Fibroblast of lung (primary cell): ENCODE results near the gene ANO4. TPM values are rescaled to one million over a fixed set of nuclear protein-coding genes. Genes with fewer than 3 reads are reported as not detected.

ENCODE experiments used
- DNase-seq, 2 donors: peaks; one replicate each; pipeline versions ENCODE4 v3.0.0 to v3.0.0-alpha.2; 2010; ENCODE audit warnings: low read depth in 2 of 2
- H2AFZ ChIP-seq: 2 replicates; pipeline ENCODE4 v1.5.1; 2012; ENCODE audit warnings: low read length, control low read depth, inconsistent platforms
- H3K27ac ChIP-seq: 2 replicates; pipeline ENCODE4 v1.5.1; 2011; ENCODE audit warnings: low read length, control low read depth; ENCODE audit not compliant: insufficient read depth
- H3K27me3 ChIP-seq: 2 replicates; pipeline ENCODE4 v1.5.1; 2011; ENCODE audit warnings: mild to moderate bottlenecking, low read length; ENCODE audit not compliant: control insufficient read depth, insufficient read depth
- H3K36me3 ChIP-seq: 2 replicates; pipeline ENCODE4 v1.5.1; 2011; ENCODE audit warnings: low read length; ENCODE audit not compliant: control insufficient read depth, insufficient read depth
- H3K4me1 ChIP-seq: 2 replicates; pipeline ENCODE4 v1.5.1; 2011; ENCODE audit warnings: low read length; ENCODE audit not compliant: control insufficient read depth, insufficient read depth; ENCODE audit errors: extremely low read depth
- H3K4me2 ChIP-seq: 2 replicates; pipeline ENCODE4 v1.5.1; 2011; ENCODE audit warnings: low read length, control low read depth; ENCODE audit not compliant: insufficient read depth; ENCODE audit errors: extremely low read depth
- H3K4me3 ChIP-seq, 4 experiments: fragments of 200-600 bp in 1 of 4; sonication (generic) in 1 of 4; replicated peaks in 1 of 4; 2 replicates each; pipeline ENCODE4 v1.5.1; 2011 to 2016; ENCODE audit warnings: low read length in 4 of 4, low read depth in 3 of 4, mild to moderate bottlenecking in 3 of 4, control low read depth in 2 of 4, inconsistent platforms in 1 of 4, mixed read lengths in 1 of 4; ENCODE audit not compliant: insufficient read depth in 1 of 4; ENCODE audit errors: control extremely low read depth in 1 of 4
- H3K79me2 ChIP-seq: 2 replicates; pipeline ENCODE4 v1.5.1; 2012; ENCODE audit warnings: mild to moderate bottlenecking, low read length, inconsistent platforms; ENCODE audit not compliant: control insufficient read depth, insufficient read depth
- H3K9ac ChIP-seq: 2 replicates; pipeline ENCODE4 v1.5.1; 2011; ENCODE audit warnings: mild to moderate bottlenecking, low read length, control low read depth; ENCODE audit not compliant: insufficient read depth
- H3K9me3 ChIP-seq: 2 replicates; pipeline ENCODE4 v1.5.1; 2012; ENCODE audit warnings: low read depth, low read length; ENCODE audit not compliant: control insufficient read depth, insufficient read depth
- H4K20me1 ChIP-seq: 2 replicates; pipeline ENCODE4 v1.5.1; 2011; ENCODE audit warnings: low read length; ENCODE audit not compliant: control insufficient read depth, insufficient read depth; ENCODE audit errors: extremely low read depth
- CTCF ChIP-seq, 2 donors: IDR thresholded peaks in 1 of 2; conservative IDR thresholded peaks in 1 of 2; 1 replicate in 1 of 2; 2 replicates in 1 of 2; pipeline ENCODE4 v1.5.1; 2011 to 2012; ENCODE audit warnings: low read length in 2 of 2, control low read depth in 1 of 2, inconsistent platforms in 1 of 2, low read depth in 1 of 2, mild to moderate bottlenecking in 1 of 2
- EZH2 ChIP-seq: IDR thresholded peaks from 2 replicates; pipeline ENCODE4 v1.5.1; 2012; ENCODE audit warnings: low read length, control low read depth, mild to moderate bottlenecking; ENCODE audit errors: missing control alignments
- polyA plus RNA-seq, 2 donors: library from polyadenylated mRNA; depleted of rRNA in 1 of 2; stranded (reverse) in 1 of 2; unstranded in 1 of 2; fragments of >200 nt; gene quantifications; 2 replicates each; pipeline ENCODE4 v1.2.1, GENCODE V29; 2011 to 2012; ENCODE audit warnings: missing spikeins in 1 of 2
- total RNA-seq: library from RNA; depleted of rRNA; stranded (reverse); fragments of >200 nt; gene quantifications from 2 replicates; pipeline ENCODE4 v1.2.1, GENCODE V29; 2014

Gene ANO4
- total and polyA plus RNA-seq, 2 donors (not counting 1 experiment from before 2014, with no cell fraction given) = 11.7 to 42.3 TPM

DNA sequence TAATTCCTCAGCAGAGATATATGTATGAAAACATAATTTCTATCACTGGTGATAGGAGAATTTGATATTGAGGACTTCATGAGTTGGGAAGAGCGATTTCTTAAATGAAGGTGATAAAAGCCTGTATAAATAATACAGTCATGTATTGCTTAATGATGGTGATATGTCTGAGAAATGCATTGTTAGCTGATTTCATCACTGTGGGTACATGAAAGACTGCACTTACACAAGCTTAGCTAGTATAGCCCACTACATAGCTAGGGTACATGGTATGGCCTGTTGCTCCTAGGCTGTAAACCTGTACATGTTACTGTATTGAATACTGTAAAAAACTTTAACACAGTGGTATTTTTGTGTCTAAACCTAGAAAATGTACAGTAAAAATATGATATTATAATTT lies 63.4 kb downstream of the ANO4 start:
- no peak overlapping the region for H3K9ac ChIP-seq
- TF ChIP-seq EZH2 (no peak), CTCF (conservative IDR thresholded peaks at IDR 0.05 in 1 of 2, IDR thresholded peaks at IDR 0.05 in 1 of 2; ENCODE audit: low read depth in 1 of 2, low read length in 2 of 2) (no peak)
- H3K27ac ChIP-seq = no peak overlapping the region
- H3K79me2 ChIP-seq = no peaks in the 10 kb centered on the region
- H4K20me1 ChIP-seq = no peaks in the 10 kb centered on the region
- DNase-seq = peak in 1 of 2 donors; percentile 37
- H3K9me3 ChIP-seq = no peaks in the 10 kb centered on the region
- no peak overlapping the region for H2AFZ ChIP-seq
- no peaks in the 10 kb centered on the region for H3K36me3 ChIP-seq
- H3K4me2 ChIP-seq = no peak overlapping the region
- H3K4me3 ChIP-seq = no peak overlapping the region
- no peaks in the 10 kb centered on the region for H3K27me3 ChIP-seq
- no peaks in the 10 kb centered on the region for H3K4me1 ChIP-seq

- Histone ChIP-seq H3K27ac (no peak overlapping the region), H3K36me3 (no peaks in the 10 kb centered on the region), H3K4me1 (no peaks in the 10 kb centered on the region), H3K4me3 (no peak overlapping the region), H3K9me3 (no peaks in the 10 kb centered on the region), H3K79me2 (no peaks in the 10 kb centered on the region), H3K9ac (no peak overlapping the region), H4K20me1 (no peaks in the 10 kb centered on the region), H3K4me2 (no peak overlapping the region), H2AFZ (no peak overlapping the region), H3K27me3 (no peaks in the 10 kb centered on the region)
- TF ChIP-seq EZH2 (no peak), CTCF (conservative IDR thresholded peaks at IDR 0.05 in 1 of 2, IDR thresholded peaks at IDR 0.05 in 1 of 2; ENCODE audit: low read depth in 1 of 2, low read length in 2 of 2) (no peak)
- peak in 1 of 2 donors; percentile 69 for DNase-seq
Measured at GRCh38 chr12:100858656-100859055, 64.1 kb downstream of the ANO4 start.

DNA sequence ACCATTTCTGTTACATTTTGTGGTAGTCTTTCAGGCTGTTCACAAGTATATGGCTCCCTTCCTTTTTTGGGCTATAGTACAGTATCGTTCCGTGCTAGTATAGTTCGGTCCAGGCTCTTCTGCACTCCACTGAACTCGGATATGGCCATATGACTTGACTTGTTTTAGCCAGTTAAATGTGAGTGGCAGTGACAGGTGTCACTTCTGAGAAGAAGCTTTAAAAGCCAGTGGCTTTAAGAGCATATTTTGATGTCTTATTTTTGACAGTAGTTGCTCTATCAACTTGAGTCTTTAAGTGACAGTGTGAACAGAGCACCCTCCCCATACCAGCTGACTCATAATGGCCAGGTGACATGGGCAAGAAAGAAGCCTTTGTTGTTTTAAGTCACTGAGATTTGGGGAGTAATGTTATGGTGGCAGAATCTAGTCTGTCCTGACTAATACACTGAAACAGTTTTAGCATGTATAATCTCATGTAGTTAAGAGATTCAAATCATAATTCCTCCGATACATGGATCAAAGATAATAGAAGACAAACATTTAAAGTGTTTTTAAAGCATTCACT lies 64.6 kb downstream of the ANO4 start:
- no peaks in the 10 kb centered on the region for H3K27me3 ChIP-seq
- H3K9me3 ChIP-seq = no peaks in the 10 kb centered on the region
- no peak for TF ChIP-seq EZH2
- TF ChIP-seq CTCF (conservative IDR thresholded peaks at IDR 0.05 in 1 of 2, IDR thresholded peaks at IDR 0.05 in 1 of 2; ENCODE audit: low read depth in 1 of 2, low read length in 2 of 2) = no peak
- DNase-seq = no peak
- no peak overlapping the region for H3K4me3 ChIP-seq
- H3K4me1 ChIP-seq = no peaks in the 10 kb centered on the region
- no peaks in the 10 kb centered on the region for H4K20me1 ChIP-seq
- H3K36me3 ChIP-seq = no peaks in the 10 kb centered on the region
- no peaks in the 10 kb centered on the region for H3K79me2 ChIP-seq
- no peak overlapping the region for H2AFZ ChIP-seq
- no peak overlapping the region for H3K27ac ChIP-seq
- no peak overlapping the region for H3K4me2 ChIP-seq
- no peak overlapping the region for H3K9ac ChIP-seq
